HCT116 (cell line): ENCODE results near the gene DTD2. TPM values are rescaled to one million over a fixed set of nuclear protein-coding genes. Genes with fewer than 3 reads are reported as not detected.

Experiments used
- ATAC-seq: fragments of 200-7000 bp; cut with Tn5 transposase; 2 replicates; pipeline ENCODE4 v1.9.1; 2020; ENCODE audit warnings: mild to moderate bottlenecking, moderate library complexity
- BruUV-seq: library from RNA; stranded (reverse); fragments of 400-500 nt; replicated peaks from 2 replicates; lab custom pipeline; 2021; lab: Mats Ljungman, UMichigan
- CTCF ChIA-PET: fragments of 300-600 bp; sonication (Branson Sonifier 250); formaldehyde crosslinking; loops from one replicate; lab custom pipeline; 2021; ENCODE audit warnings: antibody characterized with exemption; lab: Charles Lee
- POLR2A ChIA-PET: fragments of 300-600, 350-600 bp; sonication (Branson Sonifier 250); formaldehyde crosslinking; loops from one replicate; lab custom pipeline; 2021; ENCODE audit warnings: antibody characterized with exemption; lab: Charles Lee
- RAD21 ChIA-PET, 2 experiments: fragments of 300-600 bp; sonication (Branson Sonifier 250); formaldehyde crosslinking; loops; one replicate each; lab custom pipeline; 2023; ENCODE audit warnings: low total read pairs in 2 of 2; ENCODE audit not compliant: uncharacterized antibody in 2 of 2, unreplicated experiment in 2 of 2, low non-redundant PET in 1 of 2; lab: Charles Lee
- DNase-seq: peaks from one replicate; pipeline ENCODE4 v3.0.0-alpha.2; 2010; ENCODE audit warnings: low read depth, low spot score
- H2AFZ ChIP-seq: fragments of 200-600 bp; shearing (Covaris generic), sonication (generic); 2 replicates; pipeline ENCODE4 v1.6.1; 2017; ENCODE audit warnings: low read depth, mixed run types, mixed read lengths, antibody characterized with exemption, low read length; ENCODE audit not compliant: poor library complexity, severe bottlenecking
- H3K27ac ChIP-seq: 2 replicates; pipeline ENCODE4 v1.5.1; 2012; ENCODE audit warnings: low read depth, low read length
- H3K27me3 ChIP-seq: fragments of 200-600 bp; sonication (generic); 2 replicates; pipeline ENCODE4 v1.6.1; 2016; ENCODE audit warnings: mixed run types, low read length, mixed read lengths; ENCODE audit not compliant: insufficient read depth
- H3K36me3 ChIP-seq, 2 experiments: fragments of 200-500 bp in 1 of 2; fragments of 200-600 bp in 1 of 2; sonication (Bioruptor generic) in 1 of 2; sonication (generic) in 1 of 2; 2 replicates each; pipeline versions ENCODE4 v1.5.1 to v1.6.1; 2014 to 2016; ENCODE audit warnings: low read length in 2 of 2, inconsistent platforms in 1 of 2, mixed read lengths in 1 of 2, mixed run types in 1 of 2; ENCODE audit not compliant: insufficient read depth in 2 of 2, control insufficient read depth in 1 of 2
- H3K4me1 ChIP-seq, 2 experiments: fragments of 200-600 bp in 1 of 2; sonication (generic) in 1 of 2; 2 replicates each; pipeline versions ENCODE4 v1.5.1 to v1.6.1; 2012 to 2017; ENCODE audit warnings: low read length in 2 of 2, inconsistent platforms in 1 of 2, mild to moderate bottlenecking in 1 of 2, mixed read lengths in 1 of 2, mixed run types in 1 of 2, moderate library complexity in 1 of 2; ENCODE audit not compliant: insufficient read depth in 2 of 2, control insufficient read depth in 1 of 2
- H3K4me2 ChIP-seq: fragments of 200-600 bp; sonication (generic); 2 replicates; pipeline ENCODE4 v1.6.1; 2017; ENCODE audit warnings: mixed run types, low read length, mixed read lengths
- H3K4me3 ChIP-seq, 2 experiments: fragments of 200-600 bp in 1 of 2; sonication (generic) in 1 of 2; replicated peaks in 1 of 2; 2 replicates each; pipeline ENCODE4 v1.5.1; 2011 to 2016; ENCODE audit warnings: low read length in 2 of 2, control low read depth in 1 of 2, low read depth in 1 of 2, mild to moderate bottlenecking in 1 of 2, mixed read lengths in 1 of 2, mixed run types in 1 of 2
- H3K79me2 ChIP-seq: fragments of 200-600 bp; sonication (generic); 2 replicates; pipeline ENCODE4 v1.6.1; 2017; ENCODE audit warnings: mild to moderate bottlenecking, mixed run types, low read length, moderate library complexity, mixed read lengths; ENCODE audit not compliant: insufficient read depth
- H3K9ac ChIP-seq: fragments of 200-600 bp; sonication (generic); 2 replicates; pipeline ENCODE4 v1.6.1; 2016; ENCODE audit warnings: low read length, mixed read lengths
- H3K9me2 ChIP-seq: fragments of 200-600 bp; sonication (generic), shearing (Covaris generic); 2 replicates; pipeline ENCODE4 v1.6.1; 2017; ENCODE audit warnings: mixed run types, mild to moderate bottlenecking, moderate library complexity; ENCODE audit not compliant: insufficient read depth
- H3K9me3 ChIP-seq, 2 experiments: fragments of 200-500 bp in 1 of 2; fragments of 200-600 bp in 1 of 2; sonication (Bioruptor generic) in 1 of 2; sonication (generic) in 1 of 2; 2 replicates each; pipeline ENCODE4 v1.6.1; 2014 to 2017; ENCODE audit warnings: low read length in 2 of 2, mixed read lengths in 2 of 2, inconsistent platforms in 1 of 2, low read depth in 1 of 2, mild to moderate bottlenecking in 1 of 2, mixed run types in 1 of 2, moderate library complexity in 1 of 2; ENCODE audit not compliant: control insufficient read depth in 1 of 2, insufficient read depth in 1 of 2
- H4K20me1 ChIP-seq: fragments of 200-600 bp; sonication (generic), shearing (Covaris generic); 2 replicates; pipeline ENCODE4 v1.6.1; 2017; ENCODE audit warnings: mixed run types, mild to moderate bottlenecking, moderate library complexity; ENCODE audit not compliant: insufficient read depth
- ATF3 ChIP-seq: IDR thresholded peaks from 2 replicates; pipeline ENCODE4 v1.6.1; 2012
- CBX3 ChIP-seq: IDR thresholded peaks from 2 replicates; pipeline ENCODE4 v1.6.1; 2012; ENCODE audit warnings: low read depth
- CTCF ChIP-seq, 3 experiments: fragments of 200-600 bp in 1 of 3; sonication (generic) in 1 of 3; IDR thresholded peaks in 2 of 3; conservative IDR thresholded peaks in 1 of 3; 2 replicates each; pipeline ENCODE4 v1.5.1; 2012 to 2017; ENCODE audit warnings: low read depth in 2 of 3, low read length in 2 of 3, antibody characterized with exemption in 1 of 3, borderline replicate concordance in 1 of 3, control low read depth in 1 of 3, mild to moderate bottlenecking in 1 of 3, mixed read lengths in 1 of 3, mixed run types in 1 of 3, moderate library complexity in 1 of 3; ENCODE audit not compliant: insufficient read depth in 1 of 3
- ELF1 ChIP-seq: IDR thresholded peaks from 2 replicates; pipeline ENCODE4 v1.6.1; 2012; ENCODE audit warnings: low read depth, borderline replicate concordance
- EZH2phosphoT487 ChIP-seq: fragments of 200-600 bp; IDR thresholded peaks from 2 replicates; pipeline ENCODE4 v1.6.1; 2018; ENCODE audit warnings: antibody characterized with exemption, borderline replicate concordance
- POLR2A ChIP-seq: IDR thresholded peaks from 2 replicates; pipeline ENCODE4 v1.7.0; 2011; ENCODE audit warnings: borderline replicate concordance; ENCODE audit not compliant: insufficient read depth, insufficient read length; ENCODE audit errors: extremely low read depth
- POLR2AphosphoS5 ChIP-seq: IDR thresholded peaks from 2 replicates; pipeline ENCODE4 v1.6.1; 2011; ENCODE audit warnings: mild to moderate bottlenecking, low read depth, low read length, moderate library complexity
- RAD21 ChIP-seq: IDR thresholded peaks from 2 replicates; pipeline ENCODE4 v1.6.1; 2012; ENCODE audit warnings: low read depth, mild to moderate bottlenecking
- REST ChIP-seq: IDR thresholded peaks from 2 replicates; pipeline ENCODE4 v1.6.1; 2012; ENCODE audit warnings: low read depth
- ZBTB33 ChIP-seq: IDR thresholded peaks from 2 replicates; pipeline ENCODE4 v1.6.1; 2011; ENCODE audit warnings: mild to moderate bottlenecking, low read length, moderate library complexity; ENCODE audit not compliant: insufficient replicate concordance; ENCODE audit errors: extremely low read depth
- ZFX ChIP-seq: fragments of 450-650 bp; IDR thresholded peaks from 2 replicates; pipeline ENCODE4 v1.6.1; 2017
- ZNF274 ChIP-seq: fragments of 200-500 bp; sonication (Bioruptor generic); IDR thresholded peaks from 2 replicates; pipeline ENCODE4 v1.6.1; 2014; ENCODE audit warnings: mild to moderate bottlenecking, low read depth, low read length, inconsistent platforms
- intact Hi-C: fragments of 100-400 bp; cut with micrococcal nuclease; formaldehyde crosslinking; loops from 2 replicates; pipeline ENCODE4 v1.10.0; 2022
- total RNA-seq: library from RNA; stranded (reverse); gene quantifications from one replicate; pipeline ENCODE4 v1.2.1, GENCODE V29; 2021; ENCODE audit not compliant: unreplicated experiment

Gene DTD2
- total RNA-seq, 1 experiment from 2014 or later: 24.6 TPM

- TF ChIP-seq ZBTB33 (no peak), ATF3 (no peak), ZFX (no peak), ZNF274 (no peak), POLR2AphosphoS5 (no peak)
- TF ChIP-seq, all 23 proteins: peak for 0
Measured at GRCh38 chr14:31449136-31449535, 8.2 kb downstream of the DTD2 start (continued).

GRCh38 chr14:31445703-31446102 is 11.6 kb downstream of the DTD2 start:
- Histone ChIP-seq H3K27me3 (no peaks in the 10 kb centered on the region), H2AFZ (no peak overlapping the region), H3K4me1 (peaks cover 11% of the 10 kb centered on the region in 2 experiments), H3K4me2 (no peak overlapping the region), H3K9me2 (no peaks in the 10 kb centered on the region), H3K27ac (no peak overlapping the region; the same call in 1 of the 2 replicates), H3K36me3 (peaks cover 4 to 7% of the 10 kb centered on the region in 2 experiments; a peak in 1 of 4 replicates), H3K79me2 (no peaks in the 10 kb centered on the region), H3K9me3 (no peaks in the 10 kb centered on the region), H3K4me3 (no peak overlapping the region), H4K20me1 (no peaks in the 10 kb centered on the region), H3K9ac (no peak overlapping the region)
- intact Hi-C loops: no loop called here
- no peak for TF ChIP-seq CTCF (IDR thresholded peaks at IDR 0.05 in 2 of 3, conservative IDR thresholded peaks at IDR 0.05 in 1 of 3; ENCODE audit: borderline replicate concordance in 1 of 3, insufficient read depth in 1 of 3, low read depth in 2 of 3, low read length in 2 of 3)
- TF ChIP-seq ATF3: no peak
- TF ChIP-seq REST: no peak
- no peak for TF ChIP-seq EZH2phosphoT487
- no peak for TF ChIP-seq RAD21
- no peak for TF ChIP-seq ELF1
- no peak for TF ChIP-seq CBX3
- TF ChIP-seq POLR2AphosphoS5: no peak
- TF ChIP-seq POLR2A: no peak
- DNase-seq: no peak
- no peak for ATAC-seq
- BruUV-seq: no TSS peak
- RAD21 ChIA-PET: no interaction called here
- POLR2A ChIA-PET: interaction anchor here (0.8 kb wide), 1 partner anchor 25 kb away, joined by 4 read pairs; the partner anchor contains the start of gene HEATR5A
- CTCF ChIA-PET: interaction anchor here (1.0 kb wide), 2 partner anchors 25 to 809 kb away, joined by 3 read pairs; partner anchors contain the start of gene HEATR5A
